Activated CD8-positive, alpha-beta T cell treated with anti-CD3 and anti-CD28 coated beads for 36 hours (primary cell): ENCODE data around the gene HMCN1. TPM values are rescaled to one million over a fixed set of nuclear protein-coding genes. Genes with fewer than 3 reads are reported as not detected.
A peak's percentile ranks its signal among the peaks of the same experiment; 100 is the strongest.

Source experiments
- ATAC-seq: fragments of 200-7000 bp; cut with Tn5 transposase; one replicate; pipeline ENCODE4 v1.10.0; 2021; ENCODE audit warnings: mild to moderate bottlenecking, moderate library complexity
- CTCF ChIA-PET: fragments of 350-600 bp; sonication (Branson Sonifier 250); formaldehyde crosslinking; loops from one replicate; lab custom pipeline; 2021; ENCODE audit warnings: antibody characterized with exemption; lab: Charles Lee
- POLR2A ChIA-PET: fragments of 350-600 bp; sonication (Branson Sonifier 250); formaldehyde crosslinking; loops from one replicate; lab custom pipeline; 2021; ENCODE audit warnings: antibody characterized with exemption; lab: Charles Lee
- DNase-seq: peaks from one replicate; pipeline ENCODE4 v3.0.0-alpha.2; 2020
- H3K27ac Mint-ChIP-seq: one replicate; pipeline ENCODE4 v1.8.0; 2021; ENCODE audit warnings: mild to moderate bottlenecking, mixed read lengths
- H3K27me3 Mint-ChIP-seq: one replicate; pipeline ENCODE4 v1.8.0; 2021; ENCODE audit warnings: mixed read lengths
- H3K36me3 Mint-ChIP-seq: one replicate; pipeline ENCODE4 v1.8.0; 2021; ENCODE audit warnings: low read depth, mixed read lengths
- H3K4me1 Mint-ChIP-seq: one replicate; pipeline ENCODE4 v1.8.0; 2021; ENCODE audit warnings: low read depth, mixed read lengths
- H3K4me3 Mint-ChIP-seq: one replicate; pipeline ENCODE4 v1.8.0; 2021; ENCODE audit warnings: mild to moderate bottlenecking, moderate library complexity, mixed read lengths
- H3K9me3 Mint-ChIP-seq: one replicate; pipeline ENCODE4 v1.8.0; 2021; ENCODE audit warnings: mixed read lengths
- CTCF ChIP-seq: fragments of 200-600 bp; IDR thresholded peaks from one replicate; pipeline ENCODE4 v1.8.0; 2022; ENCODE audit warnings: antibody characterized with exemption, mild to moderate bottlenecking
- intact Hi-C: fragments of 100-400 bp; cut with micrococcal nuclease; formaldehyde crosslinking; loops from one replicate; pipeline ENCODE4 v1.10.0; 2022
- total RNA-seq, 2 experiments: library from RNA; stranded (reverse); gene quantifications; one replicate each; pipeline ENCODE4 v1.2.3, GENCODE V29; 2021

HMCN1 gene
- not detected for total RNA-seq

- peaks cover 1% of the 10 kb centered on the region for H3K36me3 Mint-ChIP-seq
- no peak for TF ChIP-seq CTCF
- intact Hi-C loops, result no loop called here
- H3K27me3 Mint-ChIP-seq, result peaks cover 43% of the 10 kb centered on the region
- CTCF ChIA-PET, result interaction anchor here (1.0 to 1.8 kb wide), 2 partner anchors 13 to 17 kb away, joined by 3 to 5 read pairs; no protein-coding TSS in a partner anchor
- H3K4me3 Mint-ChIP-seq, result peak within 1 kb of the TSS; percentile 42
- ATAC-seq (peak; percentile 39), DNase-seq (peak; percentile 7)
- POLR2A ChIA-PET, result interaction anchor here (0.9 kb wide), 1 partner anchor 17 kb away, joined by 3 read pairs; no protein-coding TSS in a partner anchor
- H3K9me3 Mint-ChIP-seq, result peaks cover 14% of the 10 kb centered on the region
- peaks cover 13% of the 10 kb centered on the region for H3K4me1 Mint-ChIP-seq
- no peak within 1 kb of the TSS for H3K27ac Mint-ChIP-seq
These were observed at the start of gene HMCN1 for GRCh38 chr1:185733818-185734735. Gene HMCN1, plus strand, starts transcription at chr1:185734391. Its CDS starts 389 bp downstream, at chr1:185734780.

GRCh38 chr1:185686821-185687778 lies 47.1 kb upstream of the HMCN1 start:
- CTCF ChIA-PET, result no interaction called here
- POLR2A ChIA-PET, result no interaction called here
- Mint-ChIP-seq H3K36me3 (no peaks in the 10 kb centered on the region), H3K4me3 (no peak overlapping the region), H3K4me1 (no peaks in the 10 kb centered on the region), H3K9me3 (no peaks in the 10 kb centered on the region), H3K27ac (no peak overlapping the region), H3K27me3 (no peaks in the 10 kb centered on the region)
- ATAC-seq (no peak), DNase-seq (no peak)
- TF ChIP-seq CTCF, result no peak
- intact Hi-C loops, result no loop called here

DNA sequence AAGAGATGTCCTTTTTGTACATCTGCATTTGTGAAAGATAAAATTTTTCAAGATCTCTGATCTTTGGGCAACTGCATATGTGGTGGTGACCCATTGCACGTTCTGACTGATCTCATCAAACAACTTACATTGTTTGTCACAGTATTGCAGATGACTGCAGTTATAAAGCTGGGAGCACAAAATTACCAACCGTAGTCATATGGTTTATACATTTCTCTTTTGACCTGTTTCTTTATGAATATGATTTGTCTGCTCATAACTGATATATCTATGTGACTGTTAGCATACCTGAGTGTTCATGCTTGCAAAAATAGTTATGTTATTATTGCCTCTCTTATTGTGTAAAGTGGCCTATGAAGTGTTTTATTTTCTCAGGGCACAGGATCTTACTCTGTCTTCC lies 43.7 kb upstream of the HMCN1 start:
- Mint-ChIP-seq H3K9me3 (peaks cover 7% of the 10 kb centered on the region), H3K27me3 (peaks cover 1% of the 10 kb centered on the region), H3K27ac (no peak overlapping the region), H3K4me3 (no peak overlapping the region), H3K36me3 (peaks cover 11% of the 10 kb centered on the region), H3K4me1 (peaks cover 14% of the 10 kb centered on the region)
- POLR2A ChIA-PET, result no interaction called here
- ATAC-seq (no peak), DNase-seq (no peak)
- intact Hi-C loops, result no loop called here
- TF ChIP-seq CTCF, result no peak
- CTCF ChIA-PET, result interaction anchor here (0.6 kb wide), 1 partner anchor 450 kb away, joined by 3 read pairs; no protein-coding TSS in a partner anchor

GRCh38 chr1:185693654-185694053 lies 40.5 kb upstream of the HMCN1 start:
- peaks cover 3% of the 10 kb centered on the region for H3K27me3 Mint-ChIP-seq
- DNase-seq (no peak), ATAC-seq (no peak)
- ChIA-PET POLR2A (no interaction called here), CTCF (interaction anchor here (0.9 to 2.6 kb wide), 5 partner anchors 12 to 524 kb away, joined by 3 to 15 read pairs (median 6); no protein-coding TSS in a partner anchor)
- no peak for TF ChIP-seq CTCF
- intact Hi-C loops, result no loop called here
- H3K4me1 Mint-ChIP-seq, result peaks cover 14% of the 10 kb centered on the region
- H3K4me3 Mint-ChIP-seq, result peak overlapping the region; percentile 71
- H3K27ac Mint-ChIP-seq, result peak overlapping the region; percentile 91
- H3K9me3 Mint-ChIP-seq, result peaks cover 7% of the 10 kb centered on the region
- H3K36me3 Mint-ChIP-seq, result peaks cover 11% of the 10 kb centered on the region
